ENCODE measurements around the gene IL36B. TPM values are rescaled to one million over a fixed set of nuclear protein-coding genes. Genes with fewer than 3 reads are reported as not detected.

The IL36B gene
- total RNA-seq, 1 experiment from 2014 or later, result not detected

- peaks cover 34% of the 10 kb centered on the region for H3F3A ChIP-seq (ENCODE audit: insufficient read depth, low read depth)
- H3K4me2 ChIP-seq, result peak overlapping the region; percentile 66
- peaks cover 61% of the 10 kb centered on the region for H3K4me1 ChIP-seq (replicated peaks; ENCODE audit: insufficient read depth)
- BruUV-seq (replicated peaks), result TSS peak; percentile 94
- intact Hi-C loops (cut with micrococcal nuclease; ENCODE audit: unreplicated experiment), result loop anchor here (1.0 to 10.0 kb wide), 4 partner anchors 8 to 425 kb away; partner anchors contain the start of gene SLC20A1
- H3K79me2 ChIP-seq (ENCODE audit: low read depth), result no peaks in the 10 kb centered on the region
- no peaks in the 10 kb centered on the region for H3K36me3 ChIP-seq (ENCODE audit: low read depth)
- no peaks in the 10 kb centered on the region for H4K20me1 ChIP-seq (ENCODE audit: insufficient read depth)
- TF ChIP-seq CTCF (conservative IDR thresholded peaks at IDR 0.05) (no peak), EZH2 (IDR thresholded peaks at IDR 0.05; ENCODE audit: low read depth) (no peak)
- H2AFZ ChIP-seq, result no peak overlapping the region
- peak; percentile 29 to 81 for DNase-seq
- no peaks in the 10 kb centered on the region for H3K27me3 ChIP-seq (ENCODE audit: insufficient read depth, low read depth)
- ChIA-PET POLR2A (ENCODE audit: unreplicated experiment) (interaction anchor here (0.6 kb wide), 3 partner anchors 8 to 1024 kb away, joined by 6 to 24 read pairs (median 16); no protein-coding TSS in a partner anchor), CTCF (interaction anchor here (0.5 to 1.6 kb wide), 4 partner anchors 8 to 163 kb away, joined by 3 to 6 read pairs (median 3); no protein-coding TSS in a partner anchor)
- peak overlapping the region; percentile 4; the same call in 1 of the 2 replicates for H3K4me3 ChIP-seq
- no peaks in the 10 kb centered on the region for H3K9me2 ChIP-seq (ENCODE audit: insufficient read depth)
- H3K27ac ChIP-seq, result peak overlapping the region; percentile 87
- H3K9me3 ChIP-seq (ENCODE audit: insufficient read depth, low read depth), result peaks cover 8% of the 10 kb centered on the region; the same call in 1 of the 2 replicates
Observed at GRCh38 chr2:113069676-113070605, 17.3 kb upstream of the IL36B start.

DNA sequence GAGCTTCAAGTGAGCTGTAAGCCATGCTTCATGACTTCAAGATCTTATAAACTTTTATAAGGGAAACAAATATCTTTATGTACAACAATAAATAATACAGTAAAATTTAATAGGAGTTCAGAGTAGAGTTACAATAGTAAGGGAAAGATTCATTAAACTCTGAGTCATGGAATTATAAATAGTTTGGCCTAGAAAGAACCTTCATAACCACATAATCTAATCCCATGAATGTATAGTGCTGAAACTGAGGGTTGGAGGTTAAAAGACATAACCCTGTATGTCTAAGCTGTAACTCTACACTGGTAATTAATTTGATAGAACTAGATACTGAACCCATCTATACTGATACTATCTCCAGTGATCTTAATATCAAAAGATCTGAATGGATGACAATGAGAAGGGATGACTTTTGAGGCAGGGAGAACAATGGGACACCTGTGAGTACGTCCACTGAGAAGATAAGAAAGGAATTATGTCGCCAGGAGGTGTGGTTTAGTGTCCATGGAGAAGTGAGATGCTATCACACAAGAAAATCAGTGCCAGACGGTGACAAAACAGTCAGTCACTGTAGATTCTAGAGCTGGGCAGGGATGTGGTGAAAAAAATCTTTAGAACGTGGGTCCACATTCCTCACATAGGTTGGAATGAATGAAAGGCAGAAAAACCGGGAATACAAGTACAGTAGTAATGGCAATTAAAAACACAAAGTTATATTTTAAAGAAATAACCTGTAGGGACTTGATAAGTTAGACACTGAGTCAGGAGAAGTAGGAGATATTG lies 16.2 kb upstream of the IL36B start:
- Histone ChIP-seq H3F3A (ENCODE audit: insufficient read depth, low read depth) (peaks cover 34% of the 10 kb centered on the region), H3K79me2 (ENCODE audit: low read depth) (no peaks in the 10 kb centered on the region), H3K27ac (peak overlapping the region; percentile 87), H3K27me3 (ENCODE audit: insufficient read depth, low read depth) (no peaks in the 10 kb centered on the region), H3K9me2 (ENCODE audit: insufficient read depth) (no peaks in the 10 kb centered on the region), H3K4me1 (replicated peaks; ENCODE audit: insufficient read depth) (peaks cover 52% of the 10 kb centered on the region), H2AFZ (no peak overlapping the region), H3K4me2 (peak overlapping the region; percentile 66), H4K20me1 (ENCODE audit: insufficient read depth) (no peaks in the 10 kb centered on the region), H3K4me3 (peak overlapping the region; percentile 4; the same call in 1 of the 2 replicates), H3K36me3 (ENCODE audit: low read depth) (no peaks in the 10 kb centered on the region), H3K9me3 (ENCODE audit: insufficient read depth, low read depth) (peaks cover 8% of the 10 kb centered on the region; the same call in 1 of the 2 replicates)
- TF ChIP-seq CTCF (conservative IDR thresholded peaks at IDR 0.05) (no peak), EZH2 (IDR thresholded peaks at IDR 0.05; ENCODE audit: low read depth) (no peak)
- CTCF ChIA-PET, result interaction anchor here (0.6 to 1.6 kb wide), 5 partner anchors 9 to 138 kb away, joined by 3 to 6 read pairs (median 4); no protein-coding TSS in a partner anchor
- POLR2A ChIA-PET (ENCODE audit: unreplicated experiment), result interaction anchor here (0.6 kb wide), 4 partner anchors 9 to 1023 kb away, joined by 4 to 24 read pairs (median 11); no protein-coding TSS in a partner anchor
- no TSS peak for BruUV-seq (replicated peaks)
- intact Hi-C loops (cut with micrococcal nuclease; ENCODE audit: unreplicated experiment), result loop anchor here (1.0 to 2.0 kb wide), 3 partner anchors 9 to 172 kb away; no protein-coding TSS in a partner anchor
- peak; percentile 59 to 96 for DNase-seq

DNA sequence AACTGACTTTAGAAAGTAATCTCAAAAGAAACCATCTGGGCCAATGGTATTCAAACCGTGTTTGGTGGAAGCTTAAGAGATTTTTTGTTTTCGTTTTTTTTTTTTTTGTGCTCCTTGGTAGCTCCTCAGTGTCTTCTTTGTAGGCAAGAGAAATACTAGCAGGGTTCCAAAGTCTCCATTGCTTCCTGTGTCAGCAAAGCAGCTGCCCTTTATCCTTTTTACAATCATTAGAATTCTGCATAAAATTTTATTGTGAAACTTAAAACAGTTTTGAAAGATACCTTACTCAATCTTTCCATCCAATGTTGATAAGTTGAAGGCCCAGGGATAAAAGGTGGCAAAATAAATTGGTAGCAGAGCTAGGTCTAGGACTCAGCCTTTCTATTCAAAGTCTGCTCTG lies 15.6 kb upstream of the IL36B start:
- Histone ChIP-seq H4K20me1 (ENCODE audit: insufficient read depth) (no peaks in the 10 kb centered on the region), H3K9me3 (ENCODE audit: insufficient read depth, low read depth) (peaks cover 8% of the 10 kb centered on the region; the same call in 1 of the 2 replicates), H3K9me2 (ENCODE audit: insufficient read depth) (no peaks in the 10 kb centered on the region), H3K36me3 (ENCODE audit: low read depth) (no peaks in the 10 kb centered on the region), H3K4me1 (replicated peaks; ENCODE audit: insufficient read depth) (peaks cover 48% of the 10 kb centered on the region), H2AFZ (no peak overlapping the region; the same call in 1 of the 2 replicates), H3K79me2 (ENCODE audit: low read depth) (no peaks in the 10 kb centered on the region), H3F3A (ENCODE audit: insufficient read depth, low read depth) (peaks cover 34% of the 10 kb centered on the region), H3K4me2 (peak overlapping the region; percentile 66), H3K4me3 (no peak overlapping the region), H3K27me3 (ENCODE audit: insufficient read depth, low read depth) (no peaks in the 10 kb centered on the region), H3K27ac (peak overlapping the region; percentile 87)
- no TSS peak for BruUV-seq (replicated peaks)
- TF ChIP-seq EZH2 (IDR thresholded peaks at IDR 0.05; ENCODE audit: low read depth) (no peak), CTCF (conservative IDR thresholded peaks at IDR 0.05) (no peak)
- intact Hi-C loops (cut with micrococcal nuclease; ENCODE audit: unreplicated experiment), result loop anchor here (2.0 kb wide), 1 partner anchor 173 kb away; no protein-coding TSS in a partner anchor
- ChIA-PET POLR2A (ENCODE audit: unreplicated experiment) (no interaction called here), CTCF (interaction anchor here (0.6 to 1.6 kb wide), 4 partner anchors 10 to 109 kb away, joined by 4 to 6 read pairs (median 4); no protein-coding TSS in a partner anchor)
- no peak for DNase-seq
